Kidney epithelial cell (primary cell): Measurements from ENCODE around the gene SERBP1. TPM values are rescaled to one million over a fixed set of nuclear protein-coding genes. Genes with fewer than 3 reads are reported as not detected.
"Not testable (repeated sequence)": the region's sequence is repeated elsewhere in the genome, so short reads cannot be mapped to it uniquely, and the experiment has no call there.

Experiments used
- DNase-seq: peaks from one replicate; pipeline ENCODE4 v3.0.0-alpha.2; 2010; ENCODE audit warnings: low read depth
- H3K27me3 ChIP-seq: 2 replicates; pipeline ENCODE4 v1.6.0; 2011; ENCODE audit warnings: low read length; ENCODE audit not compliant: control insufficient read depth, insufficient read depth
- H3K36me3 ChIP-seq: 2 replicates; pipeline ENCODE4 v1.5.1; 2011; ENCODE audit warnings: low read length; ENCODE audit not compliant: control insufficient read depth, insufficient read depth
- H3K4me3 ChIP-seq: 2 replicates; pipeline ENCODE4 v1.5.1; 2011; ENCODE audit warnings: low read depth, mild to moderate bottlenecking, control low read depth, low read length
- CTCF ChIP-seq: IDR thresholded peaks from 2 replicates; pipeline ENCODE4 v1.5.1; 2011; ENCODE audit warnings: mild to moderate bottlenecking, moderate library complexity, low read length, control low read depth, inconsistent platforms; ENCODE audit not compliant: insufficient read depth, poor library complexity, severe bottlenecking
- total RNA-seq: library from RNA; depleted of rRNA; stranded (reverse); fragments of >200 nt; gene quantifications from 2 replicates; pipeline ENCODE4 v1.2.3, GENCODE V29; 2015

SERBP1 gene
- total RNA-seq, 1 donor from 2014 or later, result 234 TPM

- no peak for TF ChIP-seq CTCF
- H3K4me3 ChIP-seq, result no peak overlapping the region
- H3K36me3 ChIP-seq, result no peaks in the 10 kb centered on the region
- H3K27me3 ChIP-seq, result no peaks in the 10 kb centered on the region
- DNase-seq, result no peak
Observed at GRCh38 chr1:67408148-67408547, 22.1 kb downstream of the SERBP1 start.

GRCh38 chr1:67407498-67407897 lies 22.7 kb downstream of the SERBP1 start:
- H3K36me3 ChIP-seq, result no peaks in the 10 kb centered on the region
- H3K4me3 ChIP-seq, result no peak overlapping the region
- TF ChIP-seq CTCF, result no peak
- no peak for DNase-seq
- H3K27me3 ChIP-seq, result no peaks in the 10 kb centered on the region

GRCh38 chr1:67405473-67406245 lies 24.5 kb downstream of the SERBP1 start:
- H3K4me3 ChIP-seq, result no peak overlapping the region
- TF ChIP-seq CTCF, result no peak
- H3K36me3 ChIP-seq, result no peaks in the 10 kb centered on the region
- DNase-seq, result no peak
- H3K27me3 ChIP-seq, result no peaks in the 10 kb centered on the region

DNA sequence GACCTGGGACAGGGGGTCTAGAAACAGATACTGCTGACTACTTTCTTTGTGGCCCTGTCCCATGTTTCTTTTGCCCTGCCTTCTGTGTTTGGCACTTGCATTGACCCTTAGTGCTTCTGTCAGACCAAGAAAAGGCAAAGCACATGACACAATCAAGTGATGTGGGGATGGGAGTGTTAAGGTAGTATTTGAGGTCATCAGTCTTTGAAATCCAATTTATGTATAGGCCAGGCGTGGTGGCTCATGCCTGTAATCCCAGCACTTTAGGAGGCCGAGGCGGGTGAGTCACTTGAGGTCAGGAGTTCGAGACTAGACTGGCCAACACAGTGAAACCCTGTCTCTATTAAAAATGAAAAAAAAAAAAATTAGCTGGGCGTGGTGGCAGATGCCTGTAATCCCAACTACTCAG lies 26.0 kb downstream of the SERBP1 start:
- no peaks in the 10 kb centered on the region for H3K27me3 ChIP-seq
- no peak overlapping the region for H3K4me3 ChIP-seq
- no peaks in the 10 kb centered on the region for H3K36me3 ChIP-seq
- TF ChIP-seq CTCF, result no peak
- DNase-seq, result no peak

GRCh38 chr1:67401443-67401842 lies 28.8 kb downstream of the SERBP1 start:
- Histone ChIP-seq H3K27me3 (no peaks in the 10 kb centered on the region), H3K36me3 (no peaks in the 10 kb centered on the region), H3K4me3 (no peak overlapping the region)
- no peak for DNase-seq
- no peak for TF ChIP-seq CTCF

GRCh38 chr1:67400029-67400786 lies 30.0 kb downstream of the SERBP1 start:
- H3K36me3 ChIP-seq, H3K27me3 ChIP-seq, H3K4me3 ChIP-seq: not testable (repeated sequence)
- DNase-seq, result peak; percentile 45
